Astrocyte of the cerebellum (primary cell): Measurements from ENCODE around the gene LMTK3.
"Not testable (repeated sequence)": the region's sequence is repeated elsewhere in the genome, so short reads cannot be mapped to it uniquely, and the experiment has no call there.

Experiments used
- DNase-seq: peaks from one replicate; pipeline ENCODE4 v3.0.0-alpha.2; 2011; ENCODE audit warnings: low read depth
- H3K4me3 ChIP-seq: 2 replicates; pipeline ENCODE4 v1.5.1; 2011; ENCODE audit warnings: mild to moderate bottlenecking, low read depth, low read length, moderate library complexity
- CTCF ChIP-seq: IDR thresholded peaks from 2 replicates; pipeline ENCODE4 v1.5.1; 2012; ENCODE audit warnings: low read length, low read depth, moderate library complexity, mild to moderate bottlenecking; ENCODE audit errors: missing control alignments
- in situ Hi-C: cut with HindIII; loops from 2 replicates; pipeline ENCODE4 v1.10.0; 2017; ENCODE audit warnings: low sequenced_read_pairs

Gene LMTK3

GRCh38 chr19:48529156-48529555 is 17.5 kb upstream of the LMTK3 start:
- DNase-seq, result no peak
- no peak overlapping the region for H3K4me3 ChIP-seq
- no peak for TF ChIP-seq CTCF
- in situ Hi-C loops, result no loop called here

GRCh38 chr19:48524732-48525131 is 13.1 kb upstream of the LMTK3 start:
- no peak for TF ChIP-seq CTCF
- H3K4me3 ChIP-seq, result no peak overlapping the region
- in situ Hi-C loops, result no loop called here
- DNase-seq, result no peak

- in situ Hi-C loops, result no loop called here
- H3K4me3 ChIP-seq, result no peak overlapping the region
- DNase-seq, result no peak
- no peak for TF ChIP-seq CTCF
Measured at GRCh38 chr19:48524221-48524620, 12.6 kb upstream of the LMTK3 start.

GRCh38 chr19:48520134-48520533 is 8.5 kb upstream of the LMTK3 start:
- TF ChIP-seq CTCF, result no peak
- H3K4me3 ChIP-seq, result no peak overlapping the region
- in situ Hi-C loops, result no loop called here
- DNase-seq, result no peak

- H3K4me3 ChIP-seq, in situ Hi-C loops, DNase-seq: not testable (repeated sequence)
Measured at GRCh38 chr19:48519426-48519825, 7.8 kb upstream of the LMTK3 start.

- DNase-seq, result no peak
- in situ Hi-C loops, result no loop called here
- TF ChIP-seq CTCF, result no peak
- no peak overlapping the region for H3K4me3 ChIP-seq
Measured at GRCh38 chr19:48518207-48518606, 6.6 kb upstream of the LMTK3 start.

- no peak for DNase-seq
- TF ChIP-seq CTCF, result no peak
- no peak overlapping the region for H3K4me3 ChIP-seq
- in situ Hi-C loops, result no loop called here
Measured at GRCh38 chr19:48516536-48516935, 4.9 kb upstream of the LMTK3 start.

GRCh38 chr19:48514123-48514458 is 2.5 kb upstream of the LMTK3 start:
- H3K4me3 ChIP-seq, result peak overlapping the region; percentile 56
- in situ Hi-C loops, result no loop called here
- DNase-seq, result no peak
- no peak for TF ChIP-seq CTCF
